Neuron (in vitro differentiated cells): ENCODE data around the gene DEPDC5.
A peak's percentile ranks its signal among the peaks of the same experiment; 100 is the strongest.
"Not testable (repeated sequence)": the region's sequence is repeated elsewhere in the genome, so short reads cannot be mapped to it uniquely, and the experiment has no call there.

ENCODE experiments used
- H2AFZ ChIP-seq: one replicate; pipeline ENCODE4 v1.6.1; 2013; ENCODE audit warnings: low read depth, mild to moderate bottlenecking, inconsistent platforms, low read length, moderate library complexity
- H3K27me3 ChIP-seq: one replicate; pipeline ENCODE4 v1.6.1; 2013; ENCODE audit warnings: low read length; ENCODE audit not compliant: insufficient read depth
- H3K36me3 ChIP-seq: one replicate; pipeline ENCODE4 v1.6.1; 2013; ENCODE audit warnings: low read length; ENCODE audit not compliant: insufficient read depth
- H3K4me1 ChIP-seq: one replicate; pipeline ENCODE4 v1.6.1; 2013; ENCODE audit warnings: low read length; ENCODE audit not compliant: insufficient read depth
- H3K4me3 ChIP-seq: 2 replicates; pipeline ENCODE4 v1.5.1; 2013; ENCODE audit warnings: mild to moderate bottlenecking, low read length, moderate library complexity
- H3K9me3 ChIP-seq: one replicate; pipeline ENCODE4 v1.6.1; 2013; ENCODE audit warnings: low read length

The DEPDC5 gene

GRCh38 chr22:31753005-31753633 lies 700 bp upstream of the DEPDC5 start:
- peaks cover 31% of the 10 kb centered on the region for H3K4me1 ChIP-seq
- no peaks in the 10 kb centered on the region for H3K9me3 ChIP-seq
- no peaks in the 10 kb centered on the region for H3K27me3 ChIP-seq
- peak overlapping the region; percentile 70 for H2AFZ ChIP-seq
- peak overlapping the region; percentile 57 for H3K4me3 ChIP-seq
- H3K36me3 ChIP-seq, result peaks cover 6% of the 10 kb centered on the region

- Histone ChIP-seq H3K36me3 (peaks cover 17% of the 10 kb centered on the region), H3K9me3 (no peaks in the 10 kb centered on the region), H3K27me3 (no peaks in the 10 kb centered on the region), H3K4me3 (peak overlapping the region; percentile 57), H2AFZ (no peak overlapping the region), H3K4me1 (peaks cover 20% of the 10 kb centered on the region)
Observed at GRCh38 chr22:31754813-31755212, 994 bp downstream of the DEPDC5 start.

- H3K9me3 ChIP-seq, result no peaks in the 10 kb centered on the region
- no peak overlapping the region for H2AFZ ChIP-seq
- peaks cover 26% of the 10 kb centered on the region for H3K36me3 ChIP-seq
- H3K27me3 ChIP-seq, result no peaks in the 10 kb centered on the region
- H3K4me3 ChIP-seq, result no peak overlapping the region
- peaks cover 14% of the 10 kb centered on the region for H3K4me1 ChIP-seq
Observed at GRCh38 chr22:31757265-31757664, 3.4 kb downstream of the DEPDC5 start.

- not testable (repeated sequence) for H3K4me1 ChIP-seq, H3K27me3 ChIP-seq, H3K4me3 ChIP-seq, H3K9me3 ChIP-seq, H2AFZ ChIP-seq
- H3K36me3 ChIP-seq, result peaks cover 26% of the 10 kb centered on the region
Observed at GRCh38 chr22:31758860-31759259, 5.0 kb downstream of the DEPDC5 start.

GRCh38 chr22:31764785-31765184 lies 11.0 kb downstream of the DEPDC5 start:
- H3K36me3 ChIP-seq, result peaks cover 49% of the 10 kb centered on the region
- H3K9me3 ChIP-seq, result no peaks in the 10 kb centered on the region
- no peaks in the 10 kb centered on the region for H3K4me1 ChIP-seq
- H3K4me3 ChIP-seq, result no peak overlapping the region
- H2AFZ ChIP-seq, result no peak overlapping the region
- H3K27me3 ChIP-seq, result no peaks in the 10 kb centered on the region

GRCh38 chr22:31768422-31769059 lies 14.7 kb downstream of the DEPDC5 start:
- H3K9me3 ChIP-seq, result no peaks in the 10 kb centered on the region

GRCh38 chr22:31773416-31773815 lies 19.6 kb downstream of the DEPDC5 start:
- Histone ChIP-seq H3K4me1 (no peaks in the 10 kb centered on the region), H3K36me3 (peaks cover 54% of the 10 kb centered on the region), H2AFZ (no peak overlapping the region), H3K4me3 (no peak overlapping the region), H3K27me3 (no peaks in the 10 kb centered on the region), H3K9me3 (no peaks in the 10 kb centered on the region)

More at GRCh38 chr22:31768422-31769059, 14.7 kb downstream of the DEPDC5 start:
- H3K27me3 ChIP-seq, result no peaks in the 10 kb centered on the region
- H2AFZ ChIP-seq, result no peak overlapping the region
- peaks cover 60% of the 10 kb centered on the region for H3K36me3 ChIP-seq
- no peak overlapping the region for H3K4me3 ChIP-seq
- H3K4me1 ChIP-seq, result no peaks in the 10 kb centered on the region

GRCh38 chr22:31776231-31776630 lies 22.4 kb downstream of the DEPDC5 start:
- H3K4me3 ChIP-seq, result no peak overlapping the region
- no peaks in the 10 kb centered on the region for H3K27me3 ChIP-seq
- no peak overlapping the region for H2AFZ ChIP-seq
- H3K9me3 ChIP-seq, result peaks cover 2% of the 10 kb centered on the region
- peaks cover 58% of the 10 kb centered on the region for H3K36me3 ChIP-seq
- H3K4me1 ChIP-seq, result no peaks in the 10 kb centered on the region

- H3K9me3 ChIP-seq, result no peaks in the 10 kb centered on the region
- H3K36me3 ChIP-seq, result peaks cover 41% of the 10 kb centered on the region
- H3K4me1 ChIP-seq, result no peaks in the 10 kb centered on the region
- no peak overlapping the region for H3K4me3 ChIP-seq
- H3K27me3 ChIP-seq, result no peaks in the 10 kb centered on the region
- no peak overlapping the region for H2AFZ ChIP-seq
Observed at GRCh38 chr22:31789803-31790202, 36.0 kb downstream of the DEPDC5 start.

- Histone ChIP-seq H3K36me3 (peaks cover 38% of the 10 kb centered on the region), H3K4me1 (no peaks in the 10 kb centered on the region), H2AFZ (no peak overlapping the region), H3K4me3 (no peak overlapping the region), H3K9me3 (no peaks in the 10 kb centered on the region), H3K27me3 (no peaks in the 10 kb centered on the region)
Observed at GRCh38 chr22:31790240-31790639, 36.4 kb downstream of the DEPDC5 start.

- H2AFZ ChIP-seq, H3K4me3 ChIP-seq, H3K27me3 ChIP-seq, H3K9me3 ChIP-seq, H3K4me1 ChIP-seq: not testable (repeated sequence)
- H3K36me3 ChIP-seq, result peaks cover 70% of the 10 kb centered on the region
Observed at GRCh38 chr22:31799358-31799757, 45.5 kb downstream of the DEPDC5 start.

- Histone ChIP-seq H3K36me3 (peaks cover 73% of the 10 kb centered on the region), H3K27me3 (no peaks in the 10 kb centered on the region), H3K9me3 (no peaks in the 10 kb centered on the region), H3K4me1 (no peaks in the 10 kb centered on the region), H2AFZ (no peak overlapping the region), H3K4me3 (no peak overlapping the region)
Observed at GRCh38 chr22:31800065-31800464, 46.2 kb downstream of the DEPDC5 start.

- H3K27me3 ChIP-seq, H2AFZ ChIP-seq, H3K9me3 ChIP-seq, H3K4me3 ChIP-seq, H3K4me1 ChIP-seq: not testable (repeated sequence)
- H3K36me3 ChIP-seq, result peaks cover 80% of the 10 kb centered on the region
Observed at GRCh38 chr22:31800861-31801260, 47.0 kb downstream of the DEPDC5 start.

GRCh38 chr22:31802575-31802974 lies 48.8 kb downstream of the DEPDC5 start:
- Histone ChIP-seq H3K27me3 (no peaks in the 10 kb centered on the region), H3K4me3 (no peak overlapping the region), H2AFZ (no peak overlapping the region), H3K9me3 (no peaks in the 10 kb centered on the region), H3K36me3 (peaks cover 84% of the 10 kb centered on the region), H3K4me1 (no peaks in the 10 kb centered on the region)
